Amniotic epithelial cell (primary cell): ENCODE measurements around the gene SYDE1.
"Not testable (repeated sequence)": the region's sequence is repeated elsewhere in the genome, so short reads cannot be mapped to it uniquely, and the experiment has no call there.

Source experiments
- DNase-seq: peaks from one replicate; pipeline ENCODE4 v3.0.0-alpha.2; 2010; ENCODE audit warnings: low read depth

Gene SYDE1, protein sequence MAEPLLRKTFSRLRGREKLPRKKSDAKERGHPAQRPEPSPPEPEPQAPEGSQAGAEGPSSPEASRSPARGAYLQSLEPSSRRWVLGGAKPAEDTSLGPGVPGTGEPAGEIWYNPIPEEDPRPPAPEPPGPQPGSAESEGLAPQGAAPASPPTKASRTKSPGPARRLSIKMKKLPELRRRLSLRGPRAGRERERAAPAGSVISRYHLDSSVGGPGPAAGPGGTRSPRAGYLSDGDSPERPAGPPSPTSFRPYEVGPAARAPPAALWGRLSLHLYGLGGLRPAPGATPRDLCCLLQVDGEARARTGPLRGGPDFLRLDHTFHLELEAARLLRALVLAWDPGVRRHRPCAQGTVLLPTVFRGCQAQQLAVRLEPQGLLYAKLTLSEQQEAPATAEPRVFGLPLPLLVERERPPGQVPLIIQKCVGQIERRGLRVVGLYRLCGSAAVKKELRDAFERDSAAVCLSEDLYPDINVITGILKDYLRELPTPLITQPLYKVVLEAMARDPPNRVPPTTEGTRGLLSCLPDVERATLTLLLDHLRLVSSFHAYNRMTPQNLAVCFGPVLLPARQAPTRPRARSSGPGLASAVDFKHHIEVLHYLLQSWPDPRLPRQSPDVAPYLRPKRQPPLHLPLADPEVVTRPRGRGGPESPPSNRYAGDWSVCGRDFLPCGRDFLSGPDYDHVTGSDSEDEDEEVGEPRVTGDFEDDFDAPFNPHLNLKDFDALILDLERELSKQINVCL

DNA sequence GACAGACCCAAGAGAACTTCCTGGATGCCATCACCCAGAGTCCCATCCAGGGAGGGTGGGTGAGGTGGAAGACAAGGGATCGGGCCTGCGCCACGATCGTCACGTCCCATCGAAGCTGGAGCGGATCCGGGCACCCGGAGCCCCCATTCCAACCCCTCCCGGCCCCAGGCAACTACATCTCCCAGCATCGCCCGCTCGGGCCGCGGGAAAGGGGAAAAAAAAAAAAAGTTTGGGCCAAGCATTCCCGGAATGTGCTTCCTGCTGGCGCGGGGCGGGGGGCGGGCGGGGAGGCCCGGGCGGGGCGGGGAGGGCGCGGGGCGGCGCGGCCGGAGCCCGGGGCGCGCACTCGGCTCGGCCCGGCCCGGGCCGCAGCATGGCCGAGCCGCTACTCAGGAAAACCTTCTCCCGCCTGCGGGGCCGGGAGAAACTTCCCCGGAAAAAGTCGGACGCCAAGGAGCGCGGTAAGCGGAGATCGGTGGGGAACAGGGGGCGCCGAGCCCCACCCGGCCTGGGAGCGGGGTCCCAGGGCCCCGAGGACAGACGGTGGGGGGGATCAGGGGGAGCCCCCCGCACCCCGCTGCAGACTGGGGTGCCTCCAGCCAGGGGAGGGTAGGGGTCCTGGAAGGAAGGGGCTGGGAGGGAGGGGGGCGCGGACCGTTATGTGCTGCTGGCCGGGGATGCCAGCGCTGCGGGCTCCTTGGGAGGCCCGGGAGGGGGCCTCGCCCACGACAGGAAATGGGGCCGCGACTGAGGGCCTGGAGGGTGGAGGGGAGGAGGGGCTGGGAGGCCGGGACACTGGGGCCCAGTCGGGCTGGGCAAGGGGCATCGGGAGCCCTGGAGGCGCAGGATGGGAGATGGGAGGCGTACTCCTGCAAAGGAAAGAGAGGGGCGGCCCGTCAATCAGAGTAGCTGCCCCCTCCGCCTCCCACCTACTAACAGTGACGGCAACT is at the start of gene SYDE1:
Gene SYDE1 (plus strand): TSS at position 341 of the 950 bp plus-strand sequence. CDS start 33 bp downstream, at position 374.
- peak; percentile 45 for DNase-seq

DNA sequence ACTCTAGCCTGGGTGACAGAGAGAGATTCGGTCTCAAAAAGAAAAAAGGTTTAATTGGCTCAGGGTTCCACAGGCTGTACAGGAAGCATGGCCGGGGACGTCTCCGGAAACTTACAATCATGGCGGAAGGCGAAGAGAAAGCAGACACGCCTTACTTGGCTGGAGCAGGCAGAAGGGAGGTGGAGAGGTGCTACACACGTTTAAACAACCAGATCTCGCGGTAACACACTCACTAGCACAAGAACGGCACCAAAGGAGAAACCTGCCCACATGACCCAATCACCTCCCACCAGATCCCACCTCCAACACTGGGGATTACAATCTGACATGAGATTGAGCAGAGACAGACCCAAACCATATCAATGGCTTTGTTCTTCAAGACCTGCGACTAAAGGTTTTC is 45.2 kb upstream of the SYDE1 start:
- no peak for DNase-seq

DNA sequence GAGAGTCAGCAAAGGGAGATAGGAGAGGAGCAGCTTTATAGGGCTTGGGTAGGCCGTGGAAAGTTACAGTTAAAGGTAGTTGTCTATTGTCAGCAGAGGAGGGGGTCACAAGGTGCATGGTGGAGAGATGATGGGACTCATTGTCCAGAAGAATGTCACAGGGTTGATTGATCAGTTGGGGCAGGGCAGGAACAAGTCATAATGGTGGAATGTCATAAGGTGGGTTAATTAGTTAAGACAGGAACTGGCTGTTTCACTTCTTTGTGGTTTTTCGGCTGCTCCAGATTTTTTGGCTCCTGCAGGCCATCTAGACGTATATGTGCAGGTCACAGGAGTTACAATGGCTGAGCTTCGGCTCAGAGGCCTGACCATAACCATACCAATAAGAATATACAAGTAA is 36.8 kb upstream of the SYDE1 start:
- not testable (repeated sequence) for DNase-seq

DNA sequence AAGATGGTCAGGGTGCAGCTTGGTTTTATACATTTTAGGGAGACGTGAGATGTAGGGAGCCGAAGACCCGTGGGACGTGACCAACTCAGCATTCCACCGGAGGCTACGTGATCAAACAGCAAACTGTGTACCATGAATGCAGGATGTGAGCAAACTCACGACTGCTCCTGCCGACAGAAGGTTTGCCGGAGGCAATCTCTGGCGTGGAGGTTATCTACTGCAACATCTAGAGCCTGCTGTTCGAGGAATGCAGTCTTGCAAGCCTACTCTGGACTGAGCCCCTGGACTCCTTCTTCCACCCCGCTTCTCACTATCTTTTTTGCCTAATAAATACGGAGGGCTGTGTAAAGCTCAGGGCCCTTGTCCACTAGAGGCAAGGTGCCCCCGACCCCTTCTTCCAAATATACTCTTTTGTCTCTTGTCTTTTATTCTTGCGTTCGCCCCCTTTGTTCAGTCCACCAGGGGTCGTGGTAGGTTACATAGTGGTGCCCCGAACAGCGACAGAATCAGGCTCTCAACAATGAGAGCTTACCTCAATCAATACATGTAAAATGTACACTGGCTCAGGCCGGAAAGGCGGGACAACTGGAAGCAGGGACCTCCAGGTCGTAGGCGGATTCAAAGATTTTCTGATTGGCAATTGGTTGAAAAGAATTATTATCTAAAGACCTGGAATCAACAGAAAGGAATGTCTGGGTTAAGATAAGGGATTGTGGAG is 34.1 kb upstream of the SYDE1 start:
- no peak for DNase-seq

DNA sequence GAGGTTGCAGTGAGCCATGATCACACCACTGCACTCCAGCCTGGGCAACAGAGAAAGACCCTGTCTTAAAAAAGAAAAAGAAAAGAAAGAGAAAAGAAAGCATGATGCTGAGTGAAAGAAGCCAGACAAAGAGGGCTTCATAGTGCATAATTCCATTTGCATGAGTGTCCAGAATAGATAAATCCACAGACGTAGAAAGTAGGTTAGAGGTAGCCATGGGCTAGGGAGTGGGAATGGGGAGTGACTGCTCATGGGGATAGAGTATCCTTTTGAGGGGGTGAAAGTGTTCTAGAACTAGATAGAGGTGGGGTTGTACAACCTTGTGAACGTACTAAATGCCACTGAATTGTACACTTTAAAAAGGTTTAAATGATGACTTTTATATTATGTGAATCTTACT is 32.8 kb upstream of the SYDE1 start:
- DNase-seq: no peak

DNA sequence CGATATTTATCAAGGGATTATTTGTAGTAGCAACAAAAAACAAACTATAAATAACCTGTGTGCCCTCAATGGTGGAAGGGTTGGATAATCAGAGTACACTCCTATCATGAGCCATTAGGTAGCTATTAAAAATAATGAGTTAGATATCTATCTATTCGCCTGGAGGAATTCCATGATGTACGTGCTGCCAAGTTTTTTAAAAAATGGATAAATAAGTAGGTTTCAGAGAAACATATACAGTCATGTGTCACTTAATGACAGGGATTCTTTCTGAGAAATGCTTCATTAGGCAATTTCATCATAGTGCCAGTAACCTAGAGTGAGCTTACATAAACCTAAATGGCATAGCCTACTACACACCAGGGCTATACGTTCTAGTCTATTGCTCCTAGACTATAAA is 31.4 kb upstream of the SYDE1 start:
- DNase-seq: no peak

DNA sequence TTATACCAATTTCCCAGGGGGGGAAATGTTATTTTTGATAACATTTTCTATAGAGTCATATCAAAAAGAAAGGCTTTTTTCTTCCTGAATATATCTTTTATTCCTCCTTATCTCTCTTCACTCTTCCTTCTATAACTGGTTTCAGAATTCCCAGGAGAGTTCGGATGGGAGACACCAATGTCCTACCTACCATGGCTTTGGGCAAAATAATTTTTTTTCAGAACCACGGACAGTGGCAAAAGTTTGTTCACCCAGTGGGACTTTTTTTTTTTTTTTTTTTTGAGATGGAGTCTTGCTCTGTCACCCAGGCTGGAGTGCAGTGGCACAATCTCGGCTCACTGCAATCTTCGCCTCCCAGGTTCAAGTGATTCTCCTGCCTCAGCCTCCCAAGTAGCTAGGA is 27.2 kb upstream of the SYDE1 start:
- not testable (repeated sequence) for DNase-seq

DNA sequence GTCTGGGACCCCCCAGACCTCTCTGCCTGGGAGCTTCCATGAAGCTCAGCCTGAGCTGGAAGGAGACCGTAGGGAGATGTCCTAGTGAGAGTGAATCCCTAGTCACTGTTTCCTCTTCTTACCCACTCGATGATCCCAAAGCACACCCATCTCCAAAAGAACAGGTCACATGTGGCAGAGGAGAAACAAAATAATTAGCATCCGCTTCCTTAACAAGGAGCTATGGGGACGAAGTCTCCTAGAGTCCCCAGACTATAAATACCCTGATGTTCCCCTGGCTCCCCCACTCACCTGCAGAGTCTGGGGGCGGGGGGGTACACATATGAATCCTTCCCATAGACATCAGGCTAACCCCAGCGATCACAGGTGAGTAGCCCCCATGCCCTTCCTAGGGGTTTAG is 25.3 kb upstream of the SYDE1 start, which contains the start of gene OR1I1:
Gene OR1I1 (plus strand): TSS at position 301 of the 400 bp plus-strand sequence. CDS start 4,855 bp downstream, outside the sequence.
- DNase-seq: no peak

DNA sequence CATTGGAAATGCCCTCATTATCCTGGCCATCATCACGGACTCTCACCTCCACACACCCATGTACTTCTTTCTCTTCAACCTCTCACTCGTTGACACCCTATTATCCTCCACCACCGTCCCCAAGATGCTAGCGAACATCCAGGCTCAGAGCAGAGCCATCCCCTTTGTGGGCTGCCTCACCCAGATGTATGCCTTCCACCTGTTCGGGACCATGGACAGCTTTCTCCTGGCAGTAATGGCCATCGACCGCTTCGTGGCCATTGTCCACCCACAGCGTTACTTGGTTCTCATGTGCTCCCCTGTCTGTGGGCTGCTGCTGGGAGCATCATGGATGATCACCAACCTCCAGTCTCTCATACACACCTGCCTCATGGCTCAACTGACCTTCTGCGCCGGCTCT is 20.0 kb upstream of the SYDE1 start:
- no peak for DNase-seq

DNA sequence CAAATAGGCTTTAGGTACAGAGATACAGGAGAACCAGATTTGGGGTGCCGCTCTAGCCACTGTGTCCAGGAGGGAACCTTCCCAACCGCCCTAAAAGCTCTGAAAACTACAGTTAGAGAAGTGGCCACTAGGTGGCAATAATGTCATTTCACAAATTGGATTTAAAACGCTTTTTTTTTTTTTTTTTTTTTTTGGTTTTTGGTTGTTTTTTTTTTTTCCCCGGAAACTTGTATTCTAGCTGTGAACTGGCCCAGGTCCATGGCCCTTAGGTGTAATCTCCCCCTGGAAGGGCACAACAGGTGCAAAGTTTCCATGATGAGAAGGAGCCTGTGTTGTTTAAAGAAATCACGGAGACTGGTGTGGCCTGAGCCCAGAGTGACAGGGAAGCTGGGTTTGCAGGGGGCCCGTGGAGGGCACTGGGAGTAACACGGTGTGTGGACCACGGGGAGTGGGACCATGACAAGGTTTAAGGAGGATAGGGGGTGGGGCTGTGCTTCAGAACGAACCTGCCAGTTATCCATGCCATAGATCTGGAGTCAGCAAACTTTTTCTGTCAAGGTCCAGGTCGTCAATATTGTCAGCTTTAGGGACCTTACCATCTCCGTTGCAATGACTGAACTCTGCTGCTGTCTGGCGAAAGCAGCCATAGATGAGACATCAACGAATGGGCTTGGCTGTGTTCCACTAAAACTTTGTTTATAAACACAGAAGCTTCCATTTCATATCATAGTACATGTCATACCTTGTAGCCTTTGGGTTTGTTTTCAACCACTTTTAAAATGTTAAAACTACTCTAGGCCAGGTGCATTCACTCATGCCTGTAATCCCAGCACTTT is 15.1 kb upstream of the SYDE1 start:
- DNase-seq: peak; percentile 52

DNA sequence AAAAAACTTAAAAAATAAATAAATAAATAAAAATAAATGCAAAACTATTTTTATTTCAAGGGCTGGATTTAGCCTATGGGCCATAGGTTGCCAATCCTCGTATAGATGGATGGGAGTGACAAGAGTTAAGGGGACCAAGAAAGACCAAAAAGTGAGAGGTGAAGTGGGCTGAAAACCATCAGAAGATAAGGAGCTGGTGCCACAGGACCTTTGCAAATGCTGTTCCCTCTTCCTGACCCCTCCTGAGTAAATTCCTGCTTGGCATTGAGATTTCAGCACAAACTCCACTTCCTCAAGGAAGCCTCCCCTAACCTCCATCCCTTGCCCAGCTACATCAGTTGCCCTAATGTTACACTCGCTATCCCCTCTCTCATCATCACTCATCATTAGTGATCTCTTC is 14.2 kb upstream of the SYDE1 start:
- no peak for DNase-seq

DNA sequence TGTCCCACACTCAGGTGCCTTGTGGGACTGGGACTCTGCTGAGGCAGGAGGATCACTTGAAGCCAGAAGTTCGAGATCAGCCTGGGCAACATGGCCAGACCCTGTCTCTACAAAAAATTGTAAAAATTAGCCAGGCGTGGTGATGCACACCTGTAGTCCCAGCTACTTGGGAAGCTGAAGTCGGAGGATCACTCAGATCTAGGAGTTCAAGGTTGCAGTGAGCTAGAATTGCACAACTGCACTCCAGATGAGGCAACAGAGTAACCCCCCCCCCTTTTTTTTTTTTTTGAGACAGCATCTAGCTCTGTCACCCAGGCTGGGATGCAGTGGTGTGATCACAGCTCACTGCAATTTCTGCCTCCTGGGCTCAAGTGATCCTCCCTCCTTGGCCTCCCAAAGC is 11.0 kb upstream of the SYDE1 start:
- DNase-seq: no peak

DNA sequence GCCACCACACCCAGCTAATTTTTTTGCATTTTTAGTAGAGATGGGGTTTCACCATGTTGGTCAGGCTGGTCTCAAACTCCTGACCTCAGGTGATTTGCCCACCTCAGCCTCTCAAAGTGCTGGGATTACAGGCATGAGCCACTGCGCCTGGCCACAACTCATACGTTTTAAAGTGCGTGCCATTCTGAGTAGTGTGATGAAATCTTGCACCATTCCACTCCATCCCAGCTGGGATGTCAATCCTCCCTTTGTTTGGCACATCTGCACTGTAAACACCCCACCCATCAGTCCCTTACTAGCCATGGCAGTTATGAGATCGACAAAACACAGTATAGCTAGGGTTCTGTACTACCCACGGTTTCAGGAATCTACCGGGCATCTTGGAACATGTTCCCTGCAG is 9.2 kb upstream of the SYDE1 start:
- not testable (repeated sequence) for DNase-seq

DNA sequence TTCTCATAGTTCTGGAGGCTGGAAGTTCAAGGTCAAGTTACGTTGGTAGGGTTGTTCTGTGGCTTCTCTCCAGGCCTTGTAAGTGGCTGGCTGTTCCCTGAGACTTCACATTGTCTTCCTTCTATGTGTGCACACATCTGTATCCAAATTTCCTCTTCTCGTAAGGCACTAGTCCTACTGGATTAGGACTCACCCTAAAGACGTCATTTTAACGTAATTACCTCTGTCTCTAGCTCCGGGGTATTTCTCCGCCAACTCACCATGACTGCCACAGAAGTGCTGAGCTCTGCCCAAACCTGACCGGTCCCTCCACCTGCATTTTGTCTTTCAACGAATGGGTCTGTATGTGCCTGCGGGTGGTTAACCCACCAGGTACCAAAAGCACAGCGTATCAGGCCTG is 8.7 kb upstream of the SYDE1 start:
- no peak for DNase-seq

DNA sequence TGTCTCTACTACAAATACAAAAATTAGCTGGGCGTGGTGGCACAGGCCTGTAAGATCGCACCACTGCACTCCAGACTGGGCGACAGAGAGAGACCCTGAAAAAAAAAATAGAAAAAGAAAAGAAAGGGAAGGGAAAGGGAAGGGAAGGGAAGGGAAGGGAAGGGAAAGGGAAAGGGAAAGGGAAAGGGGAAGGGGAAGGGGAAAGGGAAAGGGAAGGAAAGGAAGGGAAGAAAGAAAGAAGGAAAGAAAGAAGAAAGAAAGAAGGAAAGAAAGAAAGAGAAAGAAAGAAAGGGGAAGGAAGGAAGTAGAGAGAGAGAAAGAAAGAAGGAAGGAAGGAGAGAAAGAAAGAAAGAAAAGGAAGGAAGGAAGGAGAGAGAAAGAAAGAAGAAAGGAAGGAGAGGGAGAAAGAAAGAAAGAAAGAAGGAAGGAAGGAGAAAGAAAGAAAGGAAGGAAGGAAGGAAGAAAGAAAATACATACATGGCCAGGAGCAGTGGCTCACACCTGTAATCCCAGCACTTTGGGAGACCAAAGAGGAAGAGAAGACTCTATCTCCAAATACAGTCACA is 8.1 kb upstream of the SYDE1 start:
- DNase-seq: no peak

DNA sequence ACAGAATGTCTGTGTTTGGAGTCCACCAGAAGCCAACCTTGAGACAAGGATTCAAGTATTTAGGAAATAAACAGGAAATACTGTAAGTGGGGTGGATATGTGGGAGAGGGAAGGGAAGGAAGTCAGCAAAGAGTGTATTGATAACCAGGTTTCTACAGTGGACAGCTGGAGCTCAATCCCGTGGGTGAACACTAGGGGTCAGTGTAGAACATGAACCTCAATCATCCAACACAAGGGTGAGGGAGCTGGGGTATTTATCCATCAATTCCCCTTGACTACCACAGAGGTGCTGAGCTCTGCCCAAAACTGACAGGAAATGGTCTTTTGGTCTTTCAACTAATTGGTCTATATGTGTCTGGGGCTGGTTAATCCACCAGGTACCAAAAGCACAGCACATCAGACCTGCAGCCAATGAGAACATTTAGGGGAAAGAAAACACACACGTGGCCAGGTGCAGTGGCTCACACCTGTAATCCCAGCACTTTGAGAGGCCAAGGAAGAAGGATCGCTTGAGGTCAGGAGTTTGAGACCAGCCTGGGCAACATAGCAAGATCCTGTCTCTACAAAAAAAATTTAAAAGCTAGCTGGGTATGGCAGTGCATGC is 5.6 kb upstream of the SYDE1 start:
- DNase-seq: peak; percentile 45

DNA sequence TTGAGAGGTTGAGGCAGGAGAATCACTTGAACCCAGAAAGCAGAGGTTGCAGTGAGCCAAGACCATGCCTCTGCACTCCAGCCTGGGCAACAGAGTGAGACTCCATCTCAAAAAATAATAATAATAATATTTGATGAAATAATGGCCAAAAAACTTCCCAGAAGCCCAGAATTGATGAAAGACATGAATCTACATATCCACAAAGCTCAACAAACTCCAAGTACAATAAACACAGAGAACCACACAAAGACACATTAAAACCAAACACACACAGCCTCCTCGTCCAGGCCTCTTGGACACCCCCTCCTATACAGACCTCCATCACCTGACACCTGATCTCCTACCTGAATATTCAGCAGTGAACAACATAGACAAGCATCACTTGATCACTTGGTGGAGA is 3.2 kb upstream of the SYDE1 start:
- DNase-seq: no peak

DNA sequence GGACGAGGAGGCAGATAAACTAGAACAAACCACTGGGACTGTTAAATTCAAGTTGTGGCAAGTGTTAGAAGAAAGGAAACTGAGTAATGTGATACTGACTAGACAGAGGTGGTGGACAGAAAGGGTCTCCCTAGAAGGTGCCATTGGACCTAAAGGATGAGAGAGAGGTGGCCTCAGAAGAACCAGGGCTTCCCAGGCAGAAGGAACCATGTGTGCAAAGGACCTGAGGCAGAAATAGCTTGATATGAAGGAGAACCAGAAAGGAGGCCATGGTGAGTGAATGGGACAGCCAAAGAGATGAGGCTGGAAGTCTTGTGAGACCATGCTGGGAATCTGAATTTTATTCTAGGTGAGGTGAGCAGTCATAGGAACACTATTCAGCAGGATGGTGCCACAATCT is 2.8 kb upstream of the SYDE1 start:
- no peak for DNase-seq

DNA sequence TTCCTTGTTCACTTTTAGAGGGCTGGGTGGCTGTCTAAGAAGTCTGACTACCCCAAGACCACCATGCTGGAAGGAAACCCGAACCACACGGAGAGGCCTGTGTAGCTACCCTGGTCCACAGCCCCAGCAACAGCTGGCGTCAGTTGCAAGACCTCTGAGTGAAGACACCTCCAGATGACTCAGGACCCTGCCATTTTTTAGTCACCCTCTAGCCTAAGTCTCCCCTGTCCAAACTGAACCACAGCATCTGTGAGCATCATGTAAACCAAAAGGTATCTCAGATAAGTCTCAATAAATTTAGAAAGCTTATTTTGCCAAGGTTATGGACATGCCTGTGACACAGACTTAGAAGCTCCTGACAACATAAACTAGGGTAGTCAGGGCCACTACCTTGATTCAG is 2.2 kb upstream of the SYDE1 start:
- DNase-seq: no peak
